T-helper 9 cell (primary cell): ENCODE data around the gene TIMM9.
A peak's percentile ranks its signal among the peaks of the same experiment; 100 is the strongest.
"Not testable (repeated sequence)": the region's sequence is repeated elsewhere in the genome, so short reads cannot be mapped to it uniquely, and the experiment has no call there.

ENCODE experiments used
- DNase-seq: peaks from one replicate; pipeline ENCODE4 v3.0.0-alpha.2; 2020

TIMM9 gene

GRCh38 chr14:58397156-58397555, 30.2 kb downstream of the TIMM9 start:
- no peak for DNase-seq

- DNase-seq: peak; percentile 62
Measured at GRCh38 chr14:58395812-58396788, 31.2 kb downstream of the TIMM9 start, which contains the start of gene TOMM20L. Gene TOMM20L, plus strand, starts transcription at chr14:58395930. Its CDS starts 28 bp downstream, at chr14:58395958.

- no peak for DNase-seq
Measured at GRCh38 chr14:58395562-58395811, 31.8 kb downstream of the TIMM9 start.

DNA sequence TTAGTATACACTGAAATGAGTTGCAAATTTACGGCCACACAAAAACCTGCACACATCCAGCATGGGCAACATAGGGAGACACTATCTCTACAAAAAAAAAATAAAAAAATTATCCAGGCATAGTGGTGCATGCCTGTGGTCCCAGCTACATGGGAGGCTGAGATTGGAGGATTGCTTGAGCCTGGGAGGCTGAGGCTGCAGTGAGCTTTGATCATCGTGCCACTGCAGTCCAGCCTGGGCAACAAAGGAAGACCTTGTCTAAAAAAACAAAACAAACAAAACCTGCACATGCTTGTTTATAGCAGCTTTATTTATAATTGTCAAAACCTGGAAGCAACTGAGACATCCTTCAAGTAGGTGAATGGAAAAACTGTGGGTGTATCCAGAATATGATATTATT, 36.5 kb downstream of the TIMM9 start:
- DNase-seq: no peak

- DNase-seq: no peak
Measured at GRCh38 chr14:58376791-58377190, 50.5 kb downstream of the TIMM9 start.

GRCh38 chr14:58368956-58369355, 58.4 kb downstream of the TIMM9 start:
- no peak for DNase-seq

DNA sequence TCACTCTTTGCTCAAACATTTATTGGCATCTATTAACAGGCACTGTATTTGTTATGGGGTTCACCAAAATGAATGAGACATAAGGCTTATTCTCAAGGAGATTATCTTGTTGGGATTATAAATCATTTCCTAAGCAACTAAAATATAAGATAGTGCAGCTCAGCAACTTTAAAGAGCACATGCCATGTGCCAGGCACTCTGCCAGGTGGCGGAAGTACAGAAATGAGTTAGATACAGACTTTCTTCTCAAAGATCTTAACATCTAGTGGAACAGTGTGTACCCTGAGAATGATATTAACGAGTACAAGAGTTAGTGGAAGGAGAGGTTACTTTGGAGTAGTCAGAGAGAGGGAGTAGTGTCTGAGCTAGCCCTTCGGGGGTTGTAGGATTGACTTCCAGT, 60.0 kb downstream of the TIMM9 start:
- no peak for DNase-seq

DNA sequence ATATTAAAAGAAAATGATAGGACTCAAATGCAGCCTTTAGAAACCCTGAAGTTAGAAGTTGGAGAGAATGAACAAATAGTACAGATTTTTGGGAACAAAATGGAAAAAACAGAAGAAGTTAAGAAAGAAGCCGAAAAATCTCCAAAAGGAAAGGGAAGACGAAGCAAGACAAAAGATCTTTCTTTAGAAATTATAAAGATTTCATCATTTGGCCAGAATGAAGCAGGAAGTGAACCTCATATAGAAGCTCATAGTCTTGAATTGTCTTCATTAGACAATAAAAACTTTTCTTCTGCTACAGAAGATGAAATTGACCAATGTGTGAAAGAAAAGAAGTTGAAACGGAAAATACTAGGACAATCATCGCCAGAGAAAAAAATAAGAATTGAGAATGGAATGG, 63.0 kb downstream of the TIMM9 start:
- DNase-seq: no peak

DNA sequence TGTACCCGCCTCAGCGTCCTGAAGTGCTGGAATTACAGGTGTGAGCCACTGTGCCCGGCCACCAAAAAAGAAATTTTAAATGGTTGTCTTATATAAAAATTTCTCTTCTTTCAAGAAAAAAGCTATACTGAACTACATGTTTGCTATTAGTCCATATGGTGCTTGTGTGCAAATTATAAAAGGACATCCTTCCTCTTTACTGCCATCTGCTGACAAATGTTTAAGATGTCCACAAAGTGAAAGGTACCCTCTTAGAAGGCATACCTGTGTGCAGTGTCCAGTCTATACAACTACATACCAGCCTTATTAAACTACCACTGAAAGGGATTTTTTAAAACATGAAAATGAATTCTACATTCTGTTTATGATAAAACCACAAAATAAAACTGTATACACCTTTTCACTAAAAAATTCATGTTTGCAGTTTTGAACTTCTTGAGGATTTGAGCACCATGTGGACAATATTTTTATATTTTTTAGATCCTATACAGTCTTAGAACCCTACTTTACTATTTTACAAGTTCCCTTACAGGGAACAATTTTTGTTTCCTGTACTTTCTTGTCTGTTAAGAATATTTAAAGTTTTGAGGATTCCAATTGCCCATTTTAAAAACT, 64.4 kb downstream of the TIMM9 start:
- no peak for DNase-seq

DNA sequence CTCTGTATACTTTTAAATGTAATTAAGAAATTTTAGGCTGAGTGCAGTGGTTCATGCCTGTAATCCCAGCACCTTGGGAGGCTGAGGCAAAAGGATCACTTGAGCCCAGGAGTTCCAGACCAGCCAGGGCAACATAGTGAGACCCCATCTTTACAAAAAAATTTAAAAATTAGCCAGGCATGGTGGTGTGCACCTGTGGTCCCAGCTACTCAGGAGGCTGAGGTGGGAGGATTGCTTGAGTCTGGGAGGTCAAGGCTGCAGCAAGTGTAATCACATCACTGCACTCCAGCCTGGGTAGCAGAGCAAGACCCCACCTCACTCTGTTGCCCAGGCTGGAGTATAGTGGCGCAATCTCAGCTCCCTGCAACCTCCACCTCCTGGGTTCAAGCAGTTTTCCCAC, 65.1 kb downstream of the TIMM9 start:
- not testable (repeated sequence) for DNase-seq
